H9 (cell line): Measurements from ENCODE around the gene SCUBE2. TPM values are rescaled to one million over a fixed set of nuclear protein-coding genes. Genes with fewer than 3 reads are reported as not detected.

Experiments used
- DNase-seq: peaks from one replicate; pipeline ENCODE4 v3.0.0-alpha.2; 2017
- H2AFZ ChIP-seq: one replicate; pipeline ENCODE4 v1.6.1; 2013; ENCODE audit warnings: mild to moderate bottlenecking, low read length, control low read depth, moderate library complexity
- H2AK5ac ChIP-seq: 2 replicates; pipeline ENCODE4 v1.6.1; 2013; ENCODE audit warnings: low read length, control low read depth, mixed read lengths; ENCODE audit not compliant: insufficient read length
- H2BK120ac ChIP-seq: one replicate; pipeline ENCODE4 v1.6.1; 2013; ENCODE audit warnings: low read depth, mild to moderate bottlenecking, low read length, control low read depth, inconsistent platforms; ENCODE audit not compliant: poor library complexity, severe bottlenecking
- H2BK12ac ChIP-seq: 2 replicates; pipeline ENCODE4 v1.6.1; 2013; ENCODE audit warnings: low read length, control low read depth, mixed read lengths, low read depth; ENCODE audit not compliant: insufficient read length
- H2BK15ac ChIP-seq: 2 replicates; pipeline ENCODE4 v1.6.1; 2013; ENCODE audit warnings: low read depth, low read length, control low read depth
- H2BK20ac ChIP-seq: one replicate; pipeline ENCODE4 v1.6.1; 2013; ENCODE audit warnings: low read depth, mild to moderate bottlenecking, low read length, control low read depth, inconsistent platforms; ENCODE audit not compliant: poor library complexity, severe bottlenecking
- H2BK5ac ChIP-seq: 2 replicates; pipeline ENCODE4 v1.6.1; 2013; ENCODE audit warnings: low read length, control low read depth, mixed read lengths; ENCODE audit not compliant: insufficient read length
- H3K14ac ChIP-seq: 2 replicates; pipeline ENCODE4 v1.6.1; 2013; ENCODE audit warnings: low read length, control low read depth; ENCODE audit not compliant: insufficient read depth
- H3K18ac ChIP-seq: 2 replicates; pipeline ENCODE4 v1.6.1; 2013; ENCODE audit warnings: low read depth, mild to moderate bottlenecking, mixed read lengths, low read length, control low read depth; ENCODE audit not compliant: insufficient read length
- H3K23ac ChIP-seq: 2 replicates; pipeline ENCODE4 v1.6.1; 2013; ENCODE audit warnings: low read length, control low read depth, mixed read lengths, low read depth; ENCODE audit not compliant: insufficient read length
- H3K23me2 ChIP-seq: 2 replicates; pipeline ENCODE4 v1.6.1; 2013; ENCODE audit warnings: low read depth, mild to moderate bottlenecking, mixed read lengths, low read length, control low read depth; ENCODE audit not compliant: insufficient read length, poor library complexity, severe bottlenecking
- H3K27ac ChIP-seq: 2 replicates; pipeline ENCODE4 v1.5.1; 2013; ENCODE audit warnings: low read length, control low read depth, mixed read lengths, low read depth; ENCODE audit not compliant: insufficient read length
- H3K27me3 ChIP-seq: 2 replicates; pipeline ENCODE4 v1.6.1; 2013; ENCODE audit warnings: low read length, control low read depth, inconsistent platforms; ENCODE audit not compliant: insufficient read depth
- H3K4ac ChIP-seq: 2 replicates; pipeline ENCODE4 v1.6.1; 2013; ENCODE audit warnings: low read depth, mild to moderate bottlenecking, control low read depth, inconsistent platforms, low read length, moderate library complexity
- H3K4me1 ChIP-seq: 2 replicates; pipeline ENCODE4 v1.6.1; 2013; ENCODE audit warnings: low read length, control low read depth, inconsistent platforms; ENCODE audit not compliant: insufficient read depth
- H3K4me2 ChIP-seq: 2 replicates; pipeline ENCODE4 v1.6.1; 2013; ENCODE audit warnings: low read length, control low read depth, mixed read lengths; ENCODE audit not compliant: insufficient read length, insufficient read depth
- H3K56ac ChIP-seq: 2 replicates; pipeline ENCODE4 v1.6.1; 2013; ENCODE audit warnings: low read depth, mild to moderate bottlenecking, mixed read lengths, low read length, control low read depth; ENCODE audit not compliant: insufficient read length
- H3K79me1 ChIP-seq: 2 replicates; pipeline ENCODE4 v1.6.1; 2013; ENCODE audit warnings: low read depth, mild to moderate bottlenecking, moderate library complexity, low read length, control low read depth, inconsistent platforms; ENCODE audit not compliant: insufficient read depth, poor library complexity, severe bottlenecking
- H3K79me2 ChIP-seq: 2 replicates; pipeline ENCODE4 v1.6.1; 2013; ENCODE audit warnings: low read length, control low read depth, inconsistent platforms; ENCODE audit not compliant: insufficient read depth
- H3K9ac ChIP-seq: 2 replicates; pipeline ENCODE4 v1.6.1; 2013; ENCODE audit warnings: low read length, control low read depth, mixed read lengths; ENCODE audit not compliant: insufficient read length; ENCODE audit errors: extremely low read depth
- H3K9me3 ChIP-seq: one replicate; pipeline ENCODE4 v1.6.1; 2013; ENCODE audit warnings: low read depth, low read length, inconsistent platforms; ENCODE audit not compliant: control insufficient read depth
- H3T11ph ChIP-seq: one replicate; pipeline ENCODE4 v1.6.1; 2013; ENCODE audit warnings: mild to moderate bottlenecking, low read length, control low read depth, inconsistent platforms
- H4K20me1 ChIP-seq: one replicate; pipeline ENCODE4 v1.6.1; 2013; ENCODE audit not compliant: control insufficient read depth, insufficient read length, insufficient read depth
- H4K5ac ChIP-seq: 2 replicates; pipeline ENCODE4 v1.6.1; 2013; ENCODE audit warnings: low read depth, mild to moderate bottlenecking, mixed read lengths, low read length, control low read depth; ENCODE audit not compliant: insufficient read length
- H4K8ac ChIP-seq: replicated peaks from 2 replicates; pipeline ENCODE4 v1.6.1; 2013; ENCODE audit warnings: low read length, control low read depth, mixed read lengths, low read depth; ENCODE audit not compliant: insufficient read length
- H4K91ac ChIP-seq: 2 replicates; pipeline ENCODE4 v1.6.1; 2013; ENCODE audit warnings: low read depth, mild to moderate bottlenecking, moderate library complexity, mixed read lengths, low read length, control low read depth; ENCODE audit not compliant: insufficient read length
- H3K27ac Mint-ChIP-seq, 3 experiments: 2 replicates in 2 of 3; 3 replicates in 1 of 3; pipeline ENCODE4 v1.8.0; 2020 to 2021; ENCODE audit warnings: mixed read lengths in 3 of 3, mild to moderate bottlenecking in 1 of 3, moderate library complexity in 1 of 3
- H3K27me3 Mint-ChIP-seq: 2 replicates; pipeline ENCODE4 v1.8.0; 2021; ENCODE audit warnings: low read depth, mild to moderate bottlenecking, moderate library complexity, mixed read lengths
- H3K36me3 Mint-ChIP-seq, 3 experiments: 2 replicates in 2 of 3; 3 replicates in 1 of 3; pipeline ENCODE4 v1.8.0; 2020 to 2021; ENCODE audit warnings: low read depth in 3 of 3, mixed read lengths in 3 of 3; ENCODE audit not compliant: insufficient read depth in 1 of 3
- H3K4me1 Mint-ChIP-seq, 2 experiments: 2 replicates each; pipeline ENCODE4 v1.8.0; 2020; ENCODE audit warnings: mixed read lengths in 2 of 2
- H3K4me3 Mint-ChIP-seq, 2 experiments: 2 replicates in 1 of 2; 3 replicates in 1 of 2; pipeline ENCODE4 v1.8.0; 2020 to 2021; ENCODE audit warnings: mild to moderate bottlenecking in 2 of 2, mixed read lengths in 2 of 2, moderate library complexity in 1 of 2
- H3K9me3 Mint-ChIP-seq, 2 experiments: 2 replicates in 1 of 2; 3 replicates in 1 of 2; pipeline ENCODE4 v1.8.0; 2020; ENCODE audit warnings: mild to moderate bottlenecking in 2 of 2, mixed read lengths in 2 of 2, moderate library complexity in 1 of 2
- WGBS: extraction: QIAGEN DNeasy Blood & Tissue Kit; methylation state at CpG from one replicate; pipeline ENCODE4 v1.1.7; 2013; ENCODE audit warnings: missing lambda C conversion rate, low lambda C conversion rate, mixed read lengths; ENCODE audit not compliant: insufficient read length; ENCODE audit errors: extremely low coverage; 5-methylcytosine and 5-hydroxymethylcytosine counted together
- total RNA-seq: library from RNA; stranded (reverse); gene quantifications from 2 replicates; pipeline ENCODE4 v1.2.1, GENCODE V29; 2021
- TF ChIP-seq, protein P1 (sequence below): fragments of 200-600 bp; sonication (generic); conservative IDR thresholded peaks from 3 replicates; pipeline ENCODE4 v1.8.0; 2021; ENCODE audit warnings: antibody characterized with exemption, mild to moderate bottlenecking

The SCUBE2 gene
- total RNA-seq, 1 experiment from 2014 or later, result 1.6 TPM

- Mint-ChIP-seq H3K27ac (no peak overlapping the region), H3K4me3 (no peak overlapping the region), H3K36me3 (no peaks in the 10 kb centered on the region), H3K4me1 (peaks cover 7% of the 10 kb centered on the region in 2 experiments), H3K9me3 (no peaks in the 10 kb centered on the region), H3K27me3 (no peaks in the 10 kb centered on the region)
- H3T11ph ChIP-seq, result no peak overlapping the region
- no CpG with 5 or more reads among the region's 8 CpGs for WGBS
- H3K27ac ChIP-seq, result no peak overlapping the region
- no peak overlapping the region for H3K4ac ChIP-seq
- no peaks in the 10 kb centered on the region for H3K4me1 ChIP-seq
- no peaks in the 10 kb centered on the region for H3K79me2 ChIP-seq
- H3K23ac ChIP-seq, result no peak overlapping the region
- no peaks in the 10 kb centered on the region for H3K23me2 ChIP-seq
- no peak overlapping the region for H2AK5ac ChIP-seq
- no peak overlapping the region for H2BK5ac ChIP-seq
- TF ChIP-seq, protein P1, sequence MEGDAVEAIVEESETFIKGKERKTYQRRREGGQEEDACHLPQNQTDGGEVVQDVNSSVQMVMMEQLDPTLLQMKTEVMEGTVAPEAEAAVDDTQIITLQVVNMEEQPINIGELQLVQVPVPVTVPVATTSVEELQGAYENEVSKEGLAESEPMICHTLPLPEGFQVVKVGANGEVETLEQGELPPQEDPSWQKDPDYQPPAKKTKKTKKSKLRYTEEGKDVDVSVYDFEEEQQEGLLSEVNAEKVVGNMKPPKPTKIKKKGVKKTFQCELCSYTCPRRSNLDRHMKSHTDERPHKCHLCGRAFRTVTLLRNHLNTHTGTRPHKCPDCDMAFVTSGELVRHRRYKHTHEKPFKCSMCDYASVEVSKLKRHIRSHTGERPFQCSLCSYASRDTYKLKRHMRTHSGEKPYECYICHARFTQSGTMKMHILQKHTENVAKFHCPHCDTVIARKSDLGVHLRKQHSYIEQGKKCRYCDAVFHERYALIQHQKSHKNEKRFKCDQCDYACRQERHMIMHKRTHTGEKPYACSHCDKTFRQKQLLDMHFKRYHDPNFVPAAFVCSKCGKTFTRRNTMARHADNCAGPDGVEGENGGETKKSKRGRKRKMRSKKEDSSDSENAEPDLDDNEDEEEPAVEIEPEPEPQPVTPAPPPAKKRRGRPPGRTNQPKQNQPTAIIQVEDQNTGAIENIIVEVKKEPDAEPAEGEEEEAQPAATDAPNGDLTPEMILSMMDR, result no peak
- no peaks in the 10 kb centered on the region for H3K79me1 ChIP-seq
- H2BK15ac ChIP-seq, result no peak overlapping the region
- H3K9ac ChIP-seq, result no peak overlapping the region
- no peak overlapping the region for H2BK20ac ChIP-seq
- H2BK120ac ChIP-seq, result no peak overlapping the region
- H2AFZ ChIP-seq, result no peak overlapping the region
- DNase-seq, result no peak
- H3K4me2 ChIP-seq, result no peak overlapping the region
- H4K5ac ChIP-seq, result no peak overlapping the region
- H3K14ac ChIP-seq, result no peak overlapping the region
- H3K18ac ChIP-seq, result no peak overlapping the region
- no peaks in the 10 kb centered on the region for H4K20me1 ChIP-seq
- no peaks in the 10 kb centered on the region for H3K27me3 ChIP-seq
- H3K9me3 ChIP-seq, result no peaks in the 10 kb centered on the region
- no peak overlapping the region for H3K56ac ChIP-seq
- no peak overlapping the region for H2BK12ac ChIP-seq
- no peak overlapping the region for H4K8ac ChIP-seq
- H4K91ac ChIP-seq, result no peak overlapping the region
Observed at GRCh38 chr11:9020916-9021315, 70.5 kb downstream of the SCUBE2 start.
